ENCODE results near the gene GLIS1.

Gene GLIS1

GRCh38 chr1:53473463-53473862 is 265.5 kb downstream of the GLIS1 start:
- no peaks in the 10 kb centered on the region for H3F3A ChIP-seq (ENCODE audit: insufficient read depth, low read length)
- H3K9me2 ChIP-seq (replicated peaks; ENCODE audit: insufficient read depth, low read length): no peaks in the 10 kb centered on the region
- no peak overlapping the region for H3K27ac ChIP-seq (ENCODE audit: low read length)
- H3K9ac ChIP-seq (ENCODE audit: low read length): no peak overlapping the region
- no peak overlapping the region for H2AFZ ChIP-seq (ENCODE audit: low read length)
- H3K9me3 ChIP-seq (replicated peaks; ENCODE audit: insufficient read depth, low read length): no peaks in the 10 kb centered on the region
- H3K27me3 ChIP-seq (replicated peaks; ENCODE audit: insufficient read depth, low read length): peaks cover 13% of the 10 kb centered on the region
- no peaks in the 10 kb centered on the region for H4K20me1 ChIP-seq (ENCODE audit: insufficient read depth, low read length)
- no peak overlapping the region for H3K4me2 ChIP-seq (ENCODE audit: low read depth, low read length)
- H3K4me1 ChIP-seq (ENCODE audit: low read length): no peaks in the 10 kb centered on the region
- H3K4me3 ChIP-seq (ENCODE audit: low read length): no peak overlapping the region
- H3K36me3 ChIP-seq (replicated peaks; ENCODE audit: insufficient read depth, low read length): no peaks in the 10 kb centered on the region
- no peaks in the 10 kb centered on the region for H3K79me2 ChIP-seq (ENCODE audit: low read length)
- TF ChIP-seq, protein P1, sequence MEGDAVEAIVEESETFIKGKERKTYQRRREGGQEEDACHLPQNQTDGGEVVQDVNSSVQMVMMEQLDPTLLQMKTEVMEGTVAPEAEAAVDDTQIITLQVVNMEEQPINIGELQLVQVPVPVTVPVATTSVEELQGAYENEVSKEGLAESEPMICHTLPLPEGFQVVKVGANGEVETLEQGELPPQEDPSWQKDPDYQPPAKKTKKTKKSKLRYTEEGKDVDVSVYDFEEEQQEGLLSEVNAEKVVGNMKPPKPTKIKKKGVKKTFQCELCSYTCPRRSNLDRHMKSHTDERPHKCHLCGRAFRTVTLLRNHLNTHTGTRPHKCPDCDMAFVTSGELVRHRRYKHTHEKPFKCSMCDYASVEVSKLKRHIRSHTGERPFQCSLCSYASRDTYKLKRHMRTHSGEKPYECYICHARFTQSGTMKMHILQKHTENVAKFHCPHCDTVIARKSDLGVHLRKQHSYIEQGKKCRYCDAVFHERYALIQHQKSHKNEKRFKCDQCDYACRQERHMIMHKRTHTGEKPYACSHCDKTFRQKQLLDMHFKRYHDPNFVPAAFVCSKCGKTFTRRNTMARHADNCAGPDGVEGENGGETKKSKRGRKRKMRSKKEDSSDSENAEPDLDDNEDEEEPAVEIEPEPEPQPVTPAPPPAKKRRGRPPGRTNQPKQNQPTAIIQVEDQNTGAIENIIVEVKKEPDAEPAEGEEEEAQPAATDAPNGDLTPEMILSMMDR (IDR thresholded peaks at IDR 0.05; ENCODE audit: low read length): peak; percentile 16; the same call in 1 of the 2 replicates
- TF ChIP-seq EZH2phosphoT487 (IDR thresholded peaks at IDR 0.05; ENCODE audit: low read length): no peak
- peak; percentile 14 for DNase-seq

- Histone ChIP-seq H3K4me3 (ENCODE audit: low read length) (no peak overlapping the region), H3K4me1 (ENCODE audit: low read length) (no peaks in the 10 kb centered on the region), H3K9me3 (replicated peaks; ENCODE audit: insufficient read depth, low read length) (no peaks in the 10 kb centered on the region), H3K27ac (ENCODE audit: low read length) (no peak overlapping the region), H4K20me1 (ENCODE audit: insufficient read depth, low read length) (no peaks in the 10 kb centered on the region), H3K9me2 (replicated peaks; ENCODE audit: insufficient read depth, low read length) (no peaks in the 10 kb centered on the region), H3K79me2 (ENCODE audit: low read length) (no peaks in the 10 kb centered on the region), H3K27me3 (replicated peaks; ENCODE audit: insufficient read depth, low read length) (peaks cover 3% of the 10 kb centered on the region; the same call in 1 of the 2 replicates), H2AFZ (ENCODE audit: low read length) (no peak overlapping the region), H3F3A (ENCODE audit: insufficient read depth, low read length) (no peaks in the 10 kb centered on the region), H3K4me2 (ENCODE audit: low read depth, low read length) (no peak overlapping the region), H3K36me3 (replicated peaks; ENCODE audit: insufficient read depth, low read length) (no peaks in the 10 kb centered on the region), H3K9ac (ENCODE audit: low read length) (no peak overlapping the region)
- no peak for DNase-seq
- TF ChIP-seq, protein P1 (IDR thresholded peaks at IDR 0.05; ENCODE audit: low read length): no peak
- TF ChIP-seq EZH2phosphoT487 (IDR thresholded peaks at IDR 0.05; ENCODE audit: low read length): no peak
- TF ChIP-seq EZH2 (optimal IDR thresholded peaks at IDR 0.05; ENCODE audit: low read depth, low read length): no peak
Observed at GRCh38 chr1:53471000-53471399, 268.0 kb downstream of the GLIS1 start.

- Histone ChIP-seq H3K27me3 (replicated peaks; ENCODE audit: insufficient read depth, low read length) (peaks cover 3% of the 10 kb centered on the region; the same call in 1 of the 2 replicates), H3F3A (ENCODE audit: insufficient read depth, low read length) (no peaks in the 10 kb centered on the region), H3K9me2 (replicated peaks; ENCODE audit: insufficient read depth, low read length) (no peaks in the 10 kb centered on the region), H3K27ac (ENCODE audit: low read length) (no peak overlapping the region), H4K20me1 (ENCODE audit: insufficient read depth, low read length) (no peaks in the 10 kb centered on the region), H3K9ac (ENCODE audit: low read length) (no peak overlapping the region), H3K79me2 (ENCODE audit: low read length) (no peaks in the 10 kb centered on the region), H3K9me3 (replicated peaks; ENCODE audit: insufficient read depth, low read length) (no peaks in the 10 kb centered on the region), H3K4me1 (ENCODE audit: low read length) (no peaks in the 10 kb centered on the region), H3K36me3 (replicated peaks; ENCODE audit: insufficient read depth, low read length) (no peaks in the 10 kb centered on the region), H3K4me2 (ENCODE audit: low read depth, low read length) (no peak overlapping the region), H3K4me3 (ENCODE audit: low read length) (no peak overlapping the region), H2AFZ (ENCODE audit: low read length) (no peak overlapping the region)
- TF ChIP-seq EZH2phosphoT487 (IDR thresholded peaks at IDR 0.05; ENCODE audit: low read length) (no peak), EZH2 (optimal IDR thresholded peaks at IDR 0.05; ENCODE audit: low read depth, low read length) (no peak)
- TF ChIP-seq, protein P1 (IDR thresholded peaks at IDR 0.05; ENCODE audit: low read length): no peak
- no peak for DNase-seq
Observed at GRCh38 chr1:53470584-53470983, 268.4 kb downstream of the GLIS1 start.
